GM18868 (cell line): Measurements from ENCODE around the gene VSX1.

Experiments
- ATAC-seq: cut with Tn5 transposase; IDR thresholded peaks from one replicate; pipeline ENCODE4 v1.9.1; 2021; ENCODE audit warnings: mild to moderate bottlenecking, moderate library complexity; ENCODE audit not compliant: unreplicated experiment

The VSX1 gene

DNA sequence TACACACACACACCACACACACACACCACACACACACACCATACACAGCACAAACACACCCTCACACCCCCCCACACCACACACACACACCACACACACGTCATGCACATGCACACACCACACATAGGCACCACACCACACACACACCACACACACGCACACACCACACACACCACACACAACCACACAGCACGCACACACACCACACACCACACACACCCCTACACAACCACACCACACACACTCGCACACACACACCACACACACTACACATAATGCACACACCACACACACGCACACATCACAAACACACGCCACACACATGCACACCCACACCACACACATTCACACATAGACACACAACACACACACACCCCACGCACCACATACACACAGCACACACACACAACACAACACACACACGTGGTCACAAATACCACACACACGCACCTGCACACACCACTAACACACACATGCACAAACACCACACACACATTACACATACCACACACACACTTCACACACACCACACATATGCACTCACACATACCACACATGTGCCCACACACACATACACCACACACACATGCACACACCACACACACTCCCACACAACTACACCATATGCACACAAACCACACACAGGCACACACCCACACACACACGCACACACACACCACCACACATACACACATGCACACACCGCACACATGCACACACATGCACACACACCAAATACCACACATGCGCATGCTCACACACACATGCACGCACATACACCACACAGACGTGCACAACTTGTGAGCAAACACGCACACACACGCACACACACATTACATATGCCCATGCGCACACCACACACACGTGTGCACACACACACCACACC lies 14.6 kb downstream of the VSX1 start:
- ATAC-seq, result no peak

DNA sequence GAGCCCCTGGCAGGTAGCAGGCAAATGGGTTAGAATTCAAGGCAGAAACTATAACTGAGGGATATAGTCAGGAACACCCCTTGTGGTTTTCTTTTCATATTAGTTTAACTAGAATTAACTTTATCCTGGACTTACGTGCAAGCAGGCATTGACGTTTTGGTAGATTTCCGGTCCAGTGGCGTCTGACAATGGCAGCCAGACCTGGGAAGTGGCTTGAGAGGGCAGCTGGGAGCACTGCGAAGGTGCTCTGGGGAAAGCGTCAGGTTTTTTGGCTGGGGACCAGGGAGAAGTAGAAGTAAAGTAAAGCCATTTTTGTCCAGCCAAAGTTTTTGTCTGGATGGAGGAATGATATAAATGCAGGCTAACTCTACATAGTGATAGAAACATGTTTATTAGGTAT lies 15.6 kb downstream of the VSX1 start:
- no peak for ATAC-seq

DNA sequence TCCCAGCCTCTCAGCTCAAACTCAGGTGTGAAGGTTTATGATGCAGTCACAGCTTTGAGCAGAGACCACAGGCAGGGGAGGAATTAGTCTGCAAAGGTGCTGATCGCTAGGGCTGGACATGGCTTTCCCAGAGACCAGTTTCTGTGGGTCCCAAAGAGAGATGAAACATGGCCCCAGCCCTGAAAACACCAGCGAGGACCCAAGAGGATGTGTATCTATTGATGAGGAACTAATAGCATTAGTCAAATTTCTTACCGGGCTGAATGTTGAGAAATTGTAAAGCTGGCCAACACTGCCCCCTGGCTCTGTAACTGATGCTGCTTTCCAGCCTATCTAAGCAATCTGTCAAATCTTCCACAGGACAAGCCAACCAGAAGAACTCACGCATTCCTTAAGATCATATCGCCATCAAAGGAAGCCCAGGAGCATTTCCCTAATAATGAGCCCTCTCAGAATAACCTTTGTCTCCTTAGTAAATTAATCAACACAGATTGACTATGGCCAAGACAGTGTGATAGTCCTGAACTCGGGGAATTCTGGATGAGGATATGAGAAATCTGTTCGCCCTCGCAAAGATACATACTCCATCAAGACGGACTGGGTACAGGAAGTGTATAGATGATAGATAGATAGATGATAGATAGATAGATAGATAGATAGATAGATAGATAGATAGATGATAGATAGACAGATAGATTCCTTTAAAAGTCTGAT lies 16.2 kb downstream of the VSX1 start:
- ATAC-seq, result peak; percentile 71

DNA sequence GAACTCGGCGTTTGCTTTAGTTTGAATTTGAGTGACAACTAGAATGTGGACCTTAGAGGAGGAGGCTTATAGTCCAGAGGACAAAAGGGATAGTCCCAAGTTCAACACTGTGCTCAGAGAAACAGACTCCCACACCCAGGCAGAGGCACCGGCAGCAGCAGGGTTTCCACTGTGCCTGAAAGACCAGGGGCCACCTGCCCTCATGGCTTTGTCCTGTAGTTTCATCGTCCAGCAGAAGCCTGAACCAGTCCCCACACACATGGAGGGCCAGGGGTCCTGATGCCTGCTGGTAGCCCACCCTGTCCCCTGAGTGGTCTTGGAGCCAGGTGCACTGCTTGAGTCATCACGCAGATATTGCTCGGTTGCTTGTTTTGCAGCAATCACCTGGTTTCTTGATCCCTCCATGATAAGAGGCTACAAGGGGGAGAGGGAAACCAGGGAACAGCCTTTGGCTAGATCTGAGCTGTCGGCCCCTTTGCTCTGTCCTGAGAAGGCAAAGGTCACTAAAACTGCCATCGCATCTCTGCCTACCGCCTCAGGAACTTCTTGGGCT lies 16.8 kb downstream of the VSX1 start:
- no peak for ATAC-seq

DNA sequence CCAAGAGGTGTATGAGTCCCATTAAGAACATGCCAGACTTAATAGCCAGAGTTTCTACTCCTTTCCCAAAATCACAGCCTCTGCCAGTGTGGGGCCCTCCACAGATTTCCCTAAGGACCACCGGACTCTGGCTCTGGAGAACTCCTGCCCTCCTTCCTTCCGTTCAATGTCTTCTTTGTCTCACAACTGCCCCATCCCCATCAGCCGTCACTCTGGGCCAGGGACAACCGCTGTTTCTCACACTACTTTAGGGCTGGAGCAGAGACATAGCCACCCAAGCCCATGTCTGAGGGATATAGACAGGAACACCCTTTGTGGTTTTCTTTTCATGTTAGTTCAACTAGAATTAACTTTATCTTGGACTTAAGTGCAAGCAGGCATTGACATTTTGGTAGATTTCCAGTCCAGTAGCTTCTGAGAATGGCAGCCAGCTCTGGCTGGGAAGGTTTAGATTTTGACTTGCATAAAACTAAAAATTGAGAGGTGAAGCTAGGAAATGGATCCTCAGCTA lies 17.3 kb downstream of the VSX1 start:
- ATAC-seq, result no peak

DNA sequence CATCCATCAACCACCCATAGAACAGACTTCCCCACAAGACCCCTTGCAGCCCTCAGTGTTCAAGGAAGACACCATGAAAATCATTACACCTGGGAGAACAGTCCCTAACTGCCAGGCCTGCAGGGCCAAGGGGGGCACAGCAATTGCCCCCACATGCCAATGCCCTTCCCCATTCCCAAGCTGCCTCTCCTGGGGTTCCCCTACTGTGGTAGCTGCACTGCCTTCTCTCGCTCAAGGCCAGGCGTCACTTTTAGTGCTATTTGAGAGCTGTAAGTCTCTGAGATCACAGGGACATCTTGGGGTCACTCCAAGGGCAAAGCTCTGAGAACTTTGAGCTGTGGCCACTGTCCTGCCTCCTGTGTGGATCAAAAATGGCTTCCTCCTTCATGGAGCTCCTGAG lies 18.0 kb downstream of the VSX1 start:
- no peak for ATAC-seq

DNA sequence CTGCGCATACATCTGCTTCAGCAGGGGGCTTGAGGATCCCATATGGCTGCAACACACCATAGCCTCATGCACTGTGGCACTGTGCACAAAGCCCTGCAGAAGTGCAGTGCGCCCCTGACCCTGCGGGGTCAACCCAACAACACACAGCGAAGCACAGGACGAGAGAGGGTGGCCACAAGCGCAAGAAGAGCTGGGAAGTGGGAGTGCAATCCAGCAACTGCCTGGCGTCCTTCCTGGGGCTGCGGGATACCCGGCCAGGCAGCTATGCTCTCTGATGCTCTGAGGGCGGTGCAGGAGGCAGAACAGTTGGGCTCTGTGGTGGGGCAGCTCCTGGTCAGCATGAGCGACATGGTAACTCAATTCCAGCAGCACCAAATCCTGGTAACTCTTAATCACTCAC lies 18.4 kb downstream of the VSX1 start:
- ATAC-seq, result no peak

DNA sequence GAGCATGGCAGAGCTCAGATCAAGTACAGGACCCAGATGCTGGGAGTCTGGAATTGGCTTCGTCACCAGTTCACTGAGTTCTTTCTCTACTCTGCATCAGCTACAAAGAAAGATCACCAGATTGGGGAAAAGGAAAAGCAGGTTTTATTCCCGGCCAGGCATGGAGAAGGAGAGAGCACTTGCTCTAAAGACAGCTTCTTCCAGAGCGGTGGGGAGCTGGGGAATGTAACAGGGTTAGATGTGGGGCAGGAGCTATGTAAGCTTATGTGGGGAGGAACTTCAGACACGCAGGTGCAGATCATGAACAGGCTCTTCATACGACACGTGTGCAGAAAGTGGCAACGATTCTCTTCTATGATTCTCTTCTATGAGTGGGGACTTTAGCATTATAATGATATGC lies 19.1 kb downstream of the VSX1 start:
- no peak for ATAC-seq

DNA sequence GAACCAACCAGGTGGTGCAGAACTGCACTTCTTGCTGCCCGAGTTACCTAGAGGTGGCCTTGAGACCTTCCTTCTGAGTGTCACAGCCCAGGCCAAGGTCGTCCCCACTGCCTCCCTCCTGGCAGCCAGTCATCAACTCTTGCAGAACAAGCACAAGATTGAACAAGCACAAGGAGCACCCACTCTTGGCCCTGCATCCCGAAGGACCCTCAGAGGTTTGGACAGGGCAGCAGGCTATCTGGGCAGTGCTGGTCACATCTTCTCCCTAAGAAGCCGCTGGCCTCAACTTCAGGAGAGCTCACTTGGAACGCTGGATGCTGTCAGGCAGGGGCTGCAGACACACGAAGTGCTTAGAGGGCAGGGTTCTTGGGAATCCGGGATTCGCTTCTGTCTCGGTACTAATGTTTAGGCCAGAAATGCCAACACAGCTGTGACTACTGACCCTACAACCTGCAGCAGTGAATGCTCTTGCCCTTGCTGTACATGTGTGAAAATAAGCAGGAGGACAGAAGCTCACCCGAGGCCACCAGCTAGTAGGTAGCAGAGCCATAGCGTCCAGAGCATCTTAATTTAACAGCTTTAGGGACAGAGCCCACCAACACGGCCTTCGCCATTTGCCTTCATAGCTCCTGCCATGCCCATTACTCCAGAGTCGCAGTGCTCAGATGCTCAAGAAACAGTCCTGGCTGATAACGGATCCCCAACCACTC lies 20.0 kb downstream of the VSX1 start:
- ATAC-seq, result no peak

DNA sequence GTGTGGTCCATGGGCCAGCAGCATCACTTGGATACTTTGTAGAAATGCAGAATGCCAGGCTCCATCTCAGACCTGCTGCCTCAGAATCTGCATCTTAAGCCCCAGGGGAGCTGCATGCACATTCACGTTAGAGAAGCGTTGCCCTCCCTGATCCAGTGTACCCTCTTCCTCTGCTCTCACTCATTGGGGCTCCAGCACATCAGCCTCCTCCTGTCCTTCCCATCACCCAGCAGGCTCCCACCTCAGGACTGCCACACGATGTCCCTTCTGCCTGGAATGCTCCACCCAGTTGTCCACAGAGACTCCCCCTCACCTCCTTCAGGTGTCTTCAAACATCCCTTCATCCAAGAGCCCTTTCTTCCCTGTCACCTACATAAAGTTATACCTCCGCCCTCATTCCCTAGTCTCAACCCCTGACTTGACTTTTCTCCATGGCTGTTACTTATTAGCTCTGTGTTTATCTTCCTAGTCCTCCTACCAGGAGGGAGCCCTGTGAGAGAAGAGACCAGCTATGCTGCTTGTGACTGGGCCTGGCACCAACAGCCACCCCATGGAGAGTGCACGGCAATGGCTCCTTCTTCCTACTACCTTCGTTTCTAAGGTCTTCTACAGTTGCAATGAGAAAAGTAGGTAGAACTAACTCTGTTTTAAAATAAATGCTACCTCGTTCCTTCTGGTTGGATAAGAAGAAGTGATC lies 20.7 kb downstream of the VSX1 start:
- ATAC-seq, result no peak

DNA sequence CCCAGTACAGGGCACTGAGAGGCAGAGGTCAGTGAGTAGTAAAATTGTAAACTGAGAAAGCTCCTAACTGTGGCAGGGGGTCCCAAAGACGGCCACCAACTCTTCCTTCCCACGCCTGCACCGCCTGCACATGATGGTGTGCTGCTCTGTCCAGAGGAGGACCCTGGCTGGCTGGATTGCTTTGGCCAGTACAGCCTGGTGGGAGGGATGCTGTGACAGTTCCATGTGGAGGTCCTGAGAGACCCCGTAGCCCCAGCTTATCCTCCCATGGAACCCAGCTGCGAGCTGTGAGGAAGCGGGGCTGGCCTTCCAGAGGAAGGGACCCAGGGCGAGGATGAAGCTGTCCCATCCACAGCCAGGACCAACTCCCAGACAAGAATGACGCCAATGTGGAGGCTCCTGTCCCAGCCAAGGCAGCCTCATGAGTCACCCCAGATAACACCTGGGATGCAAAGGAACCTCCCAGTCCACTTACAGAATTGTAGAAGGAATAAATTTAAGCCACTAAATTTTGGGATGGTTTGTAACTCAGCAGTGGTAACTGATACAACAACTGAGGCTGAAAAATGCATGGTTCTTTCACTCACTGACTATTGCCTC lies 22.0 kb downstream of the VSX1 start:
- ATAC-seq, result no peak

DNA sequence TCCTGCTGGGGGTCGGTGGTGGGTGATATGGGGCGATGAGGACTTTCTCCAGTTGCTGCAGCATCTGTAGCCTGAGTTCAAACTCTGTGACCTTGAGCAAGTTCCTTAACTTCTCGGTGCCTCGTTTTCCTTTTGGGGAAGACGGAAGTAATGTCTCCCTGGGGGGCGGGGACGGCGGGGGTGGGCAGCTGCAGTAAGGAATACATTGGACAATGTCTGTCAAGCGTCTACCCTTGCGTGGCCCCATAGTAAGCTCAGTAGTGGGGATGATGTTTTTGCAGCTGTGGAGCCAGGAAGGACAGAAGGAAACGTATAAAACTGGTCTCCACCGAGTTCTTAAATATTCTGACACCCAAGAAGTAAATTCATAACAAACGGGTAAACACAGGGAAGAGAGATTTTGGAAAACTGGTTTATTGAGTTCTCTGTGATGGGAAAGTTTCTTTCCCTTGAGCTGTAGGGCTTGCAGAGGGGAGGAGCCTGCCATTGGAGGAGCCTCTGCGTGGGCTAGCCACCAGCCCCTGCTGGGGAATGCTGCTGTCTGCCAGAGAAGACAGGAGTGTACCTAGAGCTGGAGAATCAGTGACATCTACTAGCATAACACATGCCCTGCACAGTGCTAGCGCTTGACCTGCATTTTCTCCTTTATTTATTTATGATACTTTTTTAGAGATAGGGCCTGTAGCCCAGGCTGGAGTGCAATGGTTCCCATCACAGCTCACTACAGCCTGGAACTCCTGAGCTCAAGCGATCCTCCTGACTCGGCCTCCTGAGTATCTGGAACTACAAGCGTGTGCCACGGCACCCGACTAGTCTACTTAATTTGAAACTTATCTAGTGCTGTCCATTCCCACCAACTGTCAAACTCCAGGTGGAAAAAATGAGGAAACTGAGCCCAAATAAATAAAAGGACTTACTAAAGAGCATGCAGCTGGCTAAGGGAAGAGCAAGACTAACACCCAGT lies 22.8 kb downstream of the VSX1 start:
- no peak for ATAC-seq

DNA sequence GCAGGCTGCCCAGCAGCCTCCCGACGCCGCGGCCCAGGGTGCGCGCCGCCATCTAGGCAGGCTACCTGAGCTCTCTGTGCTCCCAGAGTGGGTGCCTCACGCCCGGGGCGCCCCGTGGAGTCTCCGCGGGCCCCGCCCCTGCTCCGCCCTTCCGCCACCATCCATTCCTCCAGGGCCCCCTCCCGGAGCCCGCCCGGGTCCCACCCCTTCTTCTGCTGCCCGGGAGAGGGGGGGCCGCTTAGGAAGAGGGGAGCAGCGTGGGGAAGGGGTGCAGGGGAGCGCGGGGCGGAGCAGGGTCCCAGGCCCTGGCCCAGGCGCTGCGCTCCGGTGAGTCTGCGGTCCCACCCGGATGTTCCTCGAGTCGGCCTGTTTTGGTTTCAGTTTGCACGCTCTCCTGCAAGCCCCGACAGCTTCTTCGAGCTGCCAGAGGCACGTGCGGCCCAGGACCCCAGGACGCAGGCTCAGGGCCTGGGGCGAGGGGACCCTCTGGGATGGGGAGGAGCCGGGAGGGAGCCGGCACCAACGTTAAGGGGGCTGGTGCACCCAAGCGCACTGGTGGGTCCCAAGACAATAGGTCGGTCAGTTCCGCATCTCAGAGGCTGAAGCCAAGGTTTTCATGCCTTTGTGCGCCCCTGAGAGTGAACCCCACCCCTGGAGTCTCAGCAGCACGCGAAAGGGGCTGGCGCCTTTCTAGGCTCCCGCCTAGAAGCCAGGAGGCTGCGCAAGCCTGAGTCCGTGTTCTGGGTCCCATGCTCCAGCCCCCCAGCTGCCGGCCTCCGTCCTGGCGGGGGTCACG lies 23.7 kb downstream of the VSX1 start, which contains the start of gene ACSS1:
ACSS1 (minus strand) TSS at position 89 of the 796 bp plus-strand sequence; CDS start at position 52, 37 bp downstream.
- peak; percentile 70 for ATAC-seq

DNA sequence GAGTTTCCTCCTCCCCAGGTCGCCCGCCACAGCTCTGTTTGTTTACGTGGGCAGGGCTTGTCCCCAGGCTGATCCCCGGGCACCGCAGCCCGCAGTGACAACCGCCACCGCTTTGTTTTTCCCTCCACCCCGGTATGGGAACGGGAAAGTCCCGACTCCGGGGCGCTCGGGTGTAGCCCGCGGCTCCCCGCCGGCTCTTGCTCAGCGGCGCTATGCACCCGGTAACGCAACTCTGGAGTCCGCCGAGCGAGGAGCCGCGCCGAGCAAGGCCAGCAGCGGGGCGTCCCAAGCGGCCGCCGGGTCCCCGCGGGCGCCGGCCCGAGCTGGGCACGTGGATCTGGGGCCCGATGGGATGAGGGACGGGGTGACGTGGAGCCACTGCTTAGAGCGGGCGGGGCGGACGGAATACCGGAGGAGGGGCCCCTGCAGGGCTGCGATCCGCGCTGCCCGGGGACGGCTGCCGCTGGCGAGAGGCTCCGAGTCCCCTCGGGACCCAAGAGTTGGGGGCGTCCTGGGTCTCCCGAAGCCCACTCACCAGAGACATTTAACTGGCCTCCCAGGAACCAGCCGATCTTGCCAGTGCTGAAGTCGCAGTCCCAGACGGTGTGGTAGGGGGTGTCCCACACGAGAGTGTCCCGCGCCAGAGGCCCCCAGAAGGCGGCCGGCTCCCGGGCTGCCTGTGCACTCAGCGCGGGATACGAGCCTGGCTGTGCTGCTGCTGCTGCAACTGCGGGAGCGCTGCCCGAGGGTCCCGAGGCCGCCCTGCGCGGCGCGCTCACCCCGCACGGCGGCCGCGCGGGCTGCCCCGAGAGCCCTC lies 24.5 kb downstream of the VSX1 start:
- ATAC-seq, result peak; percentile 36

DNA sequence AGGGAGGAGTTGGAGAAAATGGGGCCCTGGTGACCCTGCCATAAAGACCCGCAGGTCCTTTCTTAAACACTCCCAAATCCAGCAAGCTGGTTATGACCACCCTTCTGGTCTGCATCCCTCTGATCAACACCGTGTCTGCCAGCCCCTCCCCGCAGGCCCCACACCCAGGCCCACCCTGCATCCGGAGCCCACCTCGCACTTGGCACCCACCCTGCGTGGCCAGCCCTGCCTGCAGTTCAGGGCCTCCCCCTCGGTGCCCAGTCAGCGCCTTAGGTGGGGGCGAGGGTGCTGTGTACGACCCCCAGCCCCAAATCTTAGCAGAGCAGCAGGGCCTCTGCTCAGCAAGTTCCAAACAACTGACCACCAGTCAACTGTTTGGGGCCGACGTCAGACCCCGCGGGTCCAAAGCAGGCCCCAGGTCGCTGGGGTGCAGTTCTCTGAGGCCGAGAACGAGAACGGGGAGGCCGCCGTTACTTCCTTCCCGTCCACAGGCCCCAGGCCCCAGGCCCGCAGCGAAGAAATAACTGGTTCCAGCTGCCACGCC lies 25.2 kb downstream of the VSX1 start:
- no peak for ATAC-seq

DNA sequence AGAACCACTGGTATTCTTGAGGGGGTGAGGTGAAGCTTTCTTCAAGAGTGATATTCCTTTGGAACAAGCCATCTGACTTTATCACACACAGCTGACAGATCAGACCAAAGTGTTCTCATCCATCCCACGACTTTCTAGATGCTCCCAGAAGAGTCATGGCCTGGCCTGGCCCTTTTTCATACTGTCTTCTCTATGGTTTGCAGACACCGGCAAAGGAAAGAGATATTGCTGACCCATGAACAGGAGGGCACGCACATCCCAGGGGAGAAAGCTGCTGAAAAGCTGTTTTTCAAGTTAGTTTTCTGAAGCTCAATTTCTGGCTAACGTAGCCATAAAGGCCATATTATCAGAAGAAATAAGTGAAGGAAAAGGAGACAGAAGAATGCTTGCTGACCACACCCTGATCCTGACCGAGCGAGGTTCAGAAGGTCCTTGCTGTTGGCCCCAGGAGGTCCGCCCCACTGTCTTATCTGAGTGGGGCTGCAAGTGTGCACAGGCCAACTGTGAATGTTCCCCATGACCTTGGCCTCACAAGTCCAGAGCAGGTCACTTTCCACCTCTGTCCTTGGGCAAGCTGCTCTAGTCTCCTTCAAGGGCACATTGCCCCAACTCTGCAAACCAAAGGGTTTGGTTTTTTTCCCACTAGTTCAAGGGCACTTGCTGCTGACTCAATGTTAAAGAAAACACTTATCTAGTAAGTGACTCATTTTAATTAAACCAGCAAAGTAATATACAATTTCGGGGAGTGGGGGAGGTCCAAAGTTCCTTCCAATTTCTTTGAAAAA lies 26.0 kb downstream of the VSX1 start:
- ATAC-seq, result no peak
